ENCODE data around the gene PRDM16.

DNA sequence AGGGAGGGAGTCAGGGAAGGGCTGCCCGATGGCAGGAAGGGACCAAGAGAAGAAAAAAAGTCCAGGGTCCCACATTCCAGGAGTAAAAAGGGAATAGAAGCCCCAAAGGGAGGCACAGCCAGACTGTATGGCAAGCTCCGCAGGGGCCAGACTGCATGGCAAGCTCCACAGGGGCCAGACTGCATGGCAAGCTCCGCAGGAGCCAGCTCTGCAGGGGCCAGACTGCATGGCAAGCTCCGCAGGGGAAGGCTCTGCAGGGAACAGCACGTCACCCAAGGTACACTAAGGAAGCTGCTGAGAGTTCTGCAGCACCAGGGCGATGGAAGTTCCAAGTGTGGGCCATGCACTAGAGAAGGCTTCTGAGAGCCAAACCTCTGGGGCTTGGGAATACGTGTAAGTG lies 228.8 kb downstream of the PRDM16 start:
- TF ChIP-seq, protein P1, sequence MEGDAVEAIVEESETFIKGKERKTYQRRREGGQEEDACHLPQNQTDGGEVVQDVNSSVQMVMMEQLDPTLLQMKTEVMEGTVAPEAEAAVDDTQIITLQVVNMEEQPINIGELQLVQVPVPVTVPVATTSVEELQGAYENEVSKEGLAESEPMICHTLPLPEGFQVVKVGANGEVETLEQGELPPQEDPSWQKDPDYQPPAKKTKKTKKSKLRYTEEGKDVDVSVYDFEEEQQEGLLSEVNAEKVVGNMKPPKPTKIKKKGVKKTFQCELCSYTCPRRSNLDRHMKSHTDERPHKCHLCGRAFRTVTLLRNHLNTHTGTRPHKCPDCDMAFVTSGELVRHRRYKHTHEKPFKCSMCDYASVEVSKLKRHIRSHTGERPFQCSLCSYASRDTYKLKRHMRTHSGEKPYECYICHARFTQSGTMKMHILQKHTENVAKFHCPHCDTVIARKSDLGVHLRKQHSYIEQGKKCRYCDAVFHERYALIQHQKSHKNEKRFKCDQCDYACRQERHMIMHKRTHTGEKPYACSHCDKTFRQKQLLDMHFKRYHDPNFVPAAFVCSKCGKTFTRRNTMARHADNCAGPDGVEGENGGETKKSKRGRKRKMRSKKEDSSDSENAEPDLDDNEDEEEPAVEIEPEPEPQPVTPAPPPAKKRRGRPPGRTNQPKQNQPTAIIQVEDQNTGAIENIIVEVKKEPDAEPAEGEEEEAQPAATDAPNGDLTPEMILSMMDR (IDR thresholded peaks at IDR 0.05), result no peak
- TF ChIP-seq POLR2A (IDR thresholded peaks at IDR 0.05), result no peak
